EL (cell line): Measurements from ENCODE around the gene RIMS1.

Source experiments
- DNase-seq: peaks from one replicate; pipeline ENCODE4 v3.0.0-alpha.2; 2016

RIMS1 gene

GRCh38 chr6:72350296-72350881, 464.0 kb downstream of the RIMS1 start:
- DNase-seq, result no peak

- peak; percentile 98 for DNase-seq
These were observed 477.7 kb downstream of the RIMS1 start for GRCh38 chr6:72363844-72364740.

GRCh38 chr6:72365773-72366172, 479.4 kb downstream of the RIMS1 start:
- no peak for DNase-seq

GRCh38 chr6:72367439-72367838, 481.1 kb downstream of the RIMS1 start:
- no peak for DNase-seq

GRCh38 chr6:72371473-72371872, 485.1 kb downstream of the RIMS1 start:
- no peak for DNase-seq

GRCh38 chr6:72374172-72374571, 487.8 kb downstream of the RIMS1 start:
- DNase-seq, result no peak

GRCh38 chr6:72374857-72375256, 488.5 kb downstream of the RIMS1 start:
- no peak for DNase-seq

- no peak for DNase-seq
These were observed 490.4 kb downstream of the RIMS1 start for GRCh38 chr6:72376736-72377135.

- no peak for DNase-seq
These were observed 494.7 kb downstream of the RIMS1 start for GRCh38 chr6:72381076-72381475.

- no peak for DNase-seq
These were observed 496.5 kb downstream of the RIMS1 start for GRCh38 chr6:72382602-72383529.

- DNase-seq, result peak; percentile 12
These were observed 500.0 kb downstream of the RIMS1 start for GRCh38 chr6:72386324-72386723.

GRCh38 chr6:72389698-72390097, 503.3 kb downstream of the RIMS1 start:
- DNase-seq, result no peak

GRCh38 chr6:72390548-72390947, 504.2 kb downstream of the RIMS1 start:
- DNase-seq, result no peak

GRCh38 chr6:72401865-72402264, 515.5 kb downstream of the RIMS1 start:
- DNase-seq, result no peak

- no peak for DNase-seq
These were observed 517.1 kb downstream of the RIMS1 start for GRCh38 chr6:72403413-72403812.

GRCh38 chr6:72406517-72406916, 520.2 kb downstream of the RIMS1 start:
- no peak for DNase-seq

- no peak for DNase-seq
These were observed 524.4 kb downstream of the RIMS1 start for GRCh38 chr6:72410769-72411168.

GRCh38 chr6:72411872-72412708, 525.7 kb downstream of the RIMS1 start:
- DNase-seq, result peak; percentile 75

GRCh38 chr6:72412709-72413044, 526.3 kb downstream of the RIMS1 start:
- DNase-seq, result no peak

GRCh38 chr6:72413884-72414283, 527.5 kb downstream of the RIMS1 start:
- DNase-seq, result no peak

- no peak for DNase-seq
These were observed 528.3 kb downstream of the RIMS1 start for GRCh38 chr6:72414657-72415056.

GRCh38 chr6:72416744-72417465, 530.6 kb downstream of the RIMS1 start:
- DNase-seq, result no peak
